GM23338 (cell line): ENCODE measurements around the gene CD300A. TPM values are rescaled to one million over a fixed set of nuclear protein-coding genes. Genes with fewer than 3 reads are reported as not detected.

Experiments
- ATAC-seq: fragments of 200-7000 bp; cut with Tn5 transposase; 3 replicates; pipeline ENCODE4 v1.9.1; 2020
- DNase-seq: peaks from one replicate; pipeline ENCODE4 v3.0.0-alpha.2; 2015; ENCODE audit warnings: low spot score
- H2AFZ ChIP-seq: fragments of 200-600 bp; sonication (generic); 2 replicates; pipeline ENCODE4 v1.8.0; 2016; ENCODE audit warnings: antibody characterized with exemption, mild to moderate bottlenecking, moderate library complexity
- H3F3A ChIP-seq: fragments of 200-600 bp; sonication (generic); replicated peaks from 2 replicates; pipeline ENCODE4 v1.8.0; 2017; ENCODE audit warnings: antibody characterized with exemption, mixed run types, low read depth
- H3K27ac ChIP-seq: fragments of 200-600 bp; sonication (generic); 2 replicates; pipeline ENCODE4 v1.6.1; 2016; ENCODE audit warnings: low read depth
- H3K27me3 ChIP-seq: fragments of 200-600 bp; sonication (generic); 2 replicates; pipeline ENCODE4 v1.8.0; 2016; ENCODE audit warnings: mild to moderate bottlenecking, mixed run types, moderate library complexity; ENCODE audit not compliant: insufficient read depth
- H3K36me3 ChIP-seq: fragments of 200-600 bp; sonication (generic); 2 replicates; pipeline ENCODE4 v1.8.0; 2016; ENCODE audit warnings: mild to moderate bottlenecking; ENCODE audit not compliant: insufficient read depth
- H3K4me1 ChIP-seq: fragments of 200-600 bp; sonication (generic); 2 replicates; pipeline ENCODE4 v1.8.0; 2016; ENCODE audit warnings: mild to moderate bottlenecking, moderate library complexity; ENCODE audit not compliant: insufficient read depth
- H3K4me2 ChIP-seq: fragments of 200-600 bp; sonication (generic); 2 replicates; pipeline ENCODE4 v1.7.1; 2017; ENCODE audit warnings: mixed run types
- H3K4me3 ChIP-seq: fragments of 200-600 bp; sonication (generic); 2 replicates; pipeline ENCODE4 v1.6.1; 2016; ENCODE audit warnings: mixed run types
- H3K79me2 ChIP-seq: fragments of 200-600 bp; sonication (generic); replicated peaks from 2 replicates; pipeline ENCODE4 v1.8.0; 2017; ENCODE audit warnings: mild to moderate bottlenecking; ENCODE audit not compliant: insufficient read depth
- H3K9me2 ChIP-seq: fragments of 200-600 bp; sonication (generic); 2 replicates; pipeline ENCODE4 v1.8.0; 2017; ENCODE audit not compliant: insufficient read depth
- H4K20me1 ChIP-seq: fragments of 200-600 bp; sonication (generic); replicated peaks from 2 replicates; pipeline ENCODE4 v1.8.0; 2017; ENCODE audit warnings: mild to moderate bottlenecking; ENCODE audit not compliant: insufficient read depth
- H3K27ac Mint-ChIP-seq: 2 replicates; pipeline ENCODE4 v1.8.0; 2020; ENCODE audit warnings: inconsistent platforms, mild to moderate bottlenecking, moderate library complexity, mixed read lengths
- H3K27me3 Mint-ChIP-seq: 3 replicates; pipeline ENCODE4 v1.8.0; 2022; ENCODE audit warnings: low read depth, mild to moderate bottlenecking, moderate library complexity, mixed read lengths, inconsistent platforms; ENCODE audit not compliant: insufficient read depth, poor library complexity
- H3K36me3 Mint-ChIP-seq: 3 replicates; pipeline ENCODE4 v1.8.0; 2021; ENCODE audit warnings: low read depth, mild to moderate bottlenecking, inconsistent platforms, moderate library complexity, mixed read lengths
- H3K4me1 Mint-ChIP-seq: 3 replicates; pipeline ENCODE4 v1.8.0; 2020; ENCODE audit warnings: mild to moderate bottlenecking, inconsistent platforms, mixed read lengths
- H3K4me3 Mint-ChIP-seq: 3 replicates; pipeline ENCODE4 v1.8.0; 2021; ENCODE audit warnings: moderate library complexity, mild to moderate bottlenecking, inconsistent platforms, mixed read lengths
- H3K9me3 Mint-ChIP-seq: 3 replicates; pipeline ENCODE4 v1.8.0; 2020; ENCODE audit warnings: moderate library complexity, mild to moderate bottlenecking, inconsistent platforms, mixed read lengths
- long read RNA-seq: library from polyadenylated mRNA; unstranded; transcript quantifications from one replicate; pipeline ENCODE4 v2.0.0, GENCODE V29; 2020; ENCODE audit not compliant: unreplicated experiment
- polyA plus RNA-seq: library from polyadenylated mRNA; unstranded; fragments of >200 nt; fragmentation: Nextera tagmentation; extraction: Ambion mirVana; gene quantifications from 2 replicates; pipeline ENCODE4 v1.2.1, GENCODE V29; 2016
- total RNA-seq: library from RNA; depleted of rRNA; stranded (reverse); fragments of >200 nt; shearing (Covaris generic); gene quantifications from 2 replicates; pipeline ENCODE4 v1.2.3, GENCODE V29; 2014; rRNA removed
- TF ChIP-seq, protein P1 (sequence below): fragments of 250-450 bp; sonication (Bioruptor Pico); IDR thresholded peaks from 2 replicates; pipeline ENCODE4 v1.5.0; 2020; ENCODE audit warnings: mild to moderate bottlenecking, moderate library complexity
- TF ChIP-seq, protein P2 (sequence below), 2 experiments: fragments of 200-600 bp in 1 of 2; sonication (generic) in 1 of 2; conservative IDR thresholded peaks; 2 replicates each; pipeline versions ENCODE4 v1.5.1 to v1.6.1; 2016 to 2017; ENCODE audit warnings: antibody characterized with exemption in 2 of 2, low read depth in 2 of 2, mild to moderate bottlenecking in 2 of 2, moderate library complexity in 1 of 2

CD300A gene
- total RNA-seq (0.45 and 0.70 TPM in 2 replicates), polyA plus RNA-seq (0.37 and 0.54 TPM in 2 replicates)
- long read RNA-seq: 0 reads

GRCh38 chr17:74466111-74466827 is at the start of gene CD300A:
Gene CD300A (plus strand): TSS chr17:74466634. CDS start chr17:74466704, 70 bp downstream.
- peaks cover 39% of the 10 kb centered on the region for H3K27me3 ChIP-seq
- no peaks in the 10 kb centered on the region for H4K20me1 ChIP-seq
- H3F3A ChIP-seq: peaks cover 11% of the 10 kb centered on the region; the same call in 1 of the 2 replicates
- TF ChIP-seq, protein P1, sequence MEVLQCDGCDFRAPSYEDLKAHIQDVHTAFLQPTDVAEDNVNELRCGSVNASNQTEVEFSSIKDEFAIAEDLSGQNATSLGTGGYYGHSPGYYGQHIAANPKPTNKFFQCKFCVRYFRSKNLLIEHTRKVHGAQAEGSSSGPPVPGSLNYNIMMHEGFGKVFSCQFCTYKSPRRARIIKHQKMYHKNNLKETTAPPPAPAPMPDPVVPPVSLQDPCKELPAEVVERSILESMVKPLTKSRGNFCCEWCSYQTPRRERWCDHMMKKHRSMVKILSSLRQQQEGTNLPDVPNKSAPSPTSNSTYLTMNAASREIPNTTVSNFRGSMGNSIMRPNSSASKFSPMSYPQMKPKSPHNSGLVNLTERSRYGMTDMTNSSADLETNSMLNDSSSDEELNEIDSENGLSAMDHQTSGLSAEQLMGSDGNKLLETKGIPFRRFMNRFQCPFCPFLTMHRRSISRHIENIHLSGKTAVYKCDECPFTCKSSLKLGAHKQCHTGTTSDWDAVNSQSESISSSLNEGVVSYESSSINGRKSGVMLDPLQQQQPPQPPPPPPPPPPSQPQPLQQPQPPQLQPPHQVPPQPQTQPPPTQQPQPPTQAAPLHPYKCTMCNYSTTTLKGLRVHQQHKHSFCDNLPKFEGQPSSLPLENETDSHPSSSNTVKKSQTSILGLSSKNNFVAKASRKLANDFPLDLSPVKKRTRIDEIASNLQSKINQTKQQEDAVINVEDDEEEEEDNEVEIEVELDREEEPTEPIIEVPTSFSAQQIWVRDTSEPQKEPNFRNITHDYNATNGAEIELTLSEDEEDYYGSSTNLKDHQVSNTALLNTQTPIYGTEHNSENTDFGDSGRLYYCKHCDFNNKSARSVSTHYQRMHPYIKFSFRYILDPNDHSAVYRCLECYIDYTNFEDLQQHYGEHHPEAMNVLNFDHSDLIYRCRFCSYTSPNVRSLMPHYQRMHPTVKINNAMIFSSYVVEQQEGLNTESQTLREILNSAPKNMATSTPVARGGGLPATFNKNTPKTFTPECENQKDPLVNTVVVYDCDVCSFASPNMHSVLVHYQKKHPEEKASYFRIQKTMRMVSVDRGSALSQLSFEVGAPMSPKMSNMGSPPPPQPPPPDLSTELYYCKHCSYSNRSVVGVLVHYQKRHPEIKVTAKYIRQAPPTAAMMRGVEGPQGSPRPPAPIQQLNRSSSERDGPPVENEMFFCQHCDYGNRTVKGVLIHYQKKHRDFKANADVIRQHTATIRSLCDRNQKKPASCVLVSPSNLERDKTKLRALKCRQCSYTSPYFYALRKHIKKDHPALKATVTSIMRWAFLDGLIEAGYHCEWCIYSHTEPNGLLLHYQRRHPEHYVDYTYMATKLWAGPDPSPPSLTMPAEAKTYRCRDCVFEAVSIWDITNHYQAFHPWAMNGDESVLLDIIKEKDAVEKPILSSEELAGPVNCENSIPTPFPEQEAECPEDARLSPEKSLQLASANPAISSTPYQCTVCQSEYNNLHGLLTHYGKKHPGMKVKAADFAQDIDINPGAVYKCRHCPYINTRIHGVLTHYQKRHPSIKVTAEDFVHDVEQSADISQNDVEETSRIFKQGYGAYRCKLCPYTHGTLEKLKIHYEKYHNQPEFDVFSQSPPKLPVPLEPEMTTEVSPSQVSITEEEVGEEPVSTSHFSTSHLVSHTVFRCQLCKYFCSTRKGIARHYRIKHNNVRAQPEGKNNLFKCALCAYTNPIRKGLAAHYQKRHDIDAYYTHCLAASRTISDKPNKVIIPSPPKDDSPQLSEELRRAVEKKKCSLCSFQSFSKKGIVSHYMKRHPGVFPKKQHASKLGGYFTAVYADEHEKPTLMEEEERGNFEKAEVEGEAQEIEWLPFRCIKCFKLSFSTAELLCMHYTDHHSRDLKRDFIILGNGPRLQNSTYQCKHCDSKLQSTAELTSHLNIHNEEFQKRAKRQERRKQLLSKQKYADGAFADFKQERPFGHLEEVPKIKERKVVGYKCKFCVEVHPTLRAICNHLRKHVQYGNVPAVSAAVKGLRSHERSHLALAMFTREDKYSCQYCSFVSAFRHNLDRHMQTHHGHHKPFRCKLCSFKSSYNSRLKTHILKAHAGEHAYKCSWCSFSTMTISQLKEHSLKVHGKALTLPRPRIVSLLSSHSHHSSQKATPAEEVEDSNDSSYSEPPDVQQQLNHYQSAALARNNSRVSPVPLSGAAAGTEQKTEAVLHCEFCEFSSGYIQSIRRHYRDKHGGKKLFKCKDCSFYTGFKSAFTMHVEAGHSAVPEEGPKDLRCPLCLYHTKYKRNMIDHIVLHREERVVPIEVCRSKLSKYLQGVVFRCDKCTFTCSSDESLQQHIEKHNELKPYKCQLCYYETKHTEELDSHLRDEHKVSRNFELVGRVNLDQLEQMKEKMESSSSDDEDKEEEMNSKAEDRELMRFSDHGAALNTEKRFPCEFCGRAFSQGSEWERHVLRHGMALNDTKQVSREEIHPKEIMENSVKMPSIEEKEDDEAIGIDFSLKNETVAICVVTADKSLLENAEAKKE: no peak
- TF ChIP-seq, protein P2, sequence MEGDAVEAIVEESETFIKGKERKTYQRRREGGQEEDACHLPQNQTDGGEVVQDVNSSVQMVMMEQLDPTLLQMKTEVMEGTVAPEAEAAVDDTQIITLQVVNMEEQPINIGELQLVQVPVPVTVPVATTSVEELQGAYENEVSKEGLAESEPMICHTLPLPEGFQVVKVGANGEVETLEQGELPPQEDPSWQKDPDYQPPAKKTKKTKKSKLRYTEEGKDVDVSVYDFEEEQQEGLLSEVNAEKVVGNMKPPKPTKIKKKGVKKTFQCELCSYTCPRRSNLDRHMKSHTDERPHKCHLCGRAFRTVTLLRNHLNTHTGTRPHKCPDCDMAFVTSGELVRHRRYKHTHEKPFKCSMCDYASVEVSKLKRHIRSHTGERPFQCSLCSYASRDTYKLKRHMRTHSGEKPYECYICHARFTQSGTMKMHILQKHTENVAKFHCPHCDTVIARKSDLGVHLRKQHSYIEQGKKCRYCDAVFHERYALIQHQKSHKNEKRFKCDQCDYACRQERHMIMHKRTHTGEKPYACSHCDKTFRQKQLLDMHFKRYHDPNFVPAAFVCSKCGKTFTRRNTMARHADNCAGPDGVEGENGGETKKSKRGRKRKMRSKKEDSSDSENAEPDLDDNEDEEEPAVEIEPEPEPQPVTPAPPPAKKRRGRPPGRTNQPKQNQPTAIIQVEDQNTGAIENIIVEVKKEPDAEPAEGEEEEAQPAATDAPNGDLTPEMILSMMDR (conservative IDR thresholded peaks at IDR 0.05; ENCODE audit: low read depth in 2 of 2): peak; percentile 12 to 29; a peak in 2 of 4 replicates
- Mint-ChIP-seq H3K36me3 (no peaks in the 10 kb centered on the region), H3K27ac (no peak within 1 kb of the TSS), H3K9me3 (no peaks in the 10 kb centered on the region), H3K27me3 (peaks cover 16% of the 10 kb centered on the region), H3K4me3 (peak within 1 kb of the TSS; percentile 67), H3K4me1 (peaks cover 5% of the 10 kb centered on the region; the same call in 2 of the 3 replicates)
- peaks cover 7% of the 10 kb centered on the region; the same call in 1 of the 2 replicates for H3K4me1 ChIP-seq
- peak within 1 kb of the TSS; percentile 94 for H3K4me2 ChIP-seq
- ATAC-seq (peak; percentile 65), DNase-seq (peak; percentile 64)
- H3K27ac ChIP-seq: no peak within 1 kb of the TSS
- H3K9me2 ChIP-seq: no peaks in the 10 kb centered on the region
- no peaks in the 10 kb centered on the region for H3K36me3 ChIP-seq
- peak within 1 kb of the TSS; percentile 97 for H2AFZ ChIP-seq
- H3K4me3 ChIP-seq: peak within 1 kb of the TSS; percentile 76
- H3K79me2 ChIP-seq: no peaks in the 10 kb centered on the region
